Body of pancreas (tissue), 4 donors: ENCODE data around the gene CKS1B. TPM values are rescaled to one million over a fixed set of nuclear protein-coding genes. Genes with fewer than 3 reads are reported as not detected.

ENCODE experiments used
- ATAC-seq: fragments of 150-250 bp; one replicate; pipeline ENCODE4 v1.9.1; 2016
- DNase-seq, 4 donors: peaks; one replicate each; pipeline ENCODE4 v3.0.0-alpha.2; 2019
- H3K27ac ChIP-seq, 4 donors: fragments of 200-600 bp; sonication (generic); 1 replicate in 3 of 4; 2 replicates in 1 of 4; pipeline versions ENCODE4 v1.5.1 to v1.6.1; 2016 to 2019; ENCODE audit warnings: mild to moderate bottlenecking in 1 of 4, mixed read lengths in 1 of 4, moderate library complexity in 1 of 4
- H3K27me3 ChIP-seq, 2 donors: fragments of 200-600 bp; sonication (generic); one replicate each; pipeline ENCODE4 v1.6.0; 2016; ENCODE audit warnings: mild to moderate bottlenecking in 1 of 2
- H3K36me3 ChIP-seq, 2 donors: fragments of 200-600 bp; sonication (generic); replicated peaks in 1 of 2; 2 replicates each; pipeline ENCODE4 v1.5.1; 2016; ENCODE audit warnings: low read depth in 2 of 2; ENCODE audit not compliant: insufficient read depth in 1 of 2
- H3K4me1 ChIP-seq: fragments of 200-600 bp; sonication (generic); one replicate; pipeline ENCODE4 v1.6.0; 2016
- H3K4me3 ChIP-seq, 2 donors: fragments of 200-600 bp; sonication (generic); 1 replicate in 1 of 2; 2 replicates in 1 of 2; pipeline ENCODE4 v1.5.1; 2016 to 2019
- H3K9me3 ChIP-seq, 3 donors: fragments of 200-600 bp; sonication (generic); 1 replicate in 2 of 3; 2 replicates in 1 of 3; pipeline ENCODE4 v1.5.1; 2016
- CTCF ChIP-seq, 7 experiments: fragments of 450-650 bp in 4 of 7; fragments of 200-600 bp in 3 of 7; sonication (generic) in 3 of 7; IDR thresholded peaks; one replicate each; pipeline ENCODE4 v1.5.1; 2016 to 2019; ENCODE audit warnings: antibody characterized with exemption in 7 of 7
- POLR2A ChIP-seq, 3 donors: fragments of 450-650 bp; IDR thresholded peaks; one replicate each; pipeline ENCODE4 v1.6.1; 2016; ENCODE audit warnings: antibody characterized with exemption in 3 of 3, mild to moderate bottlenecking in 2 of 3
- WGBS, 2 donors: methylation state at CpG; one replicate each; pipeline ENCODE4 v1.1.5; 2017; 5-methylcytosine and 5-hydroxymethylcytosine counted together
- intact Hi-C: fragments of 100-400 bp; cut with DNase I; formaldehyde crosslinking; loops from one replicate; pipeline ENCODE4 v1.15.1; 2023
- total RNA-seq, 2 donors: library from RNA; depleted of rRNA; stranded (reverse); fragments of >200 nt; gene quantifications; one replicate each; pipeline ENCODE4 v1.1.0, GENCODE V29; 2016

Gene CKS1B
- total RNA-seq, 2 donors from 2014 or later: 15.6 to 29.0 TPM

- ATAC-seq (no peak), DNase-seq (peak; percentile 68 to 86 (median 80))
- Histone ChIP-seq H3K27me3 (no peaks in the 10 kb centered on the region), H3K4me3 (no peak overlapping the region), H3K4me1 (peaks cover 27% of the 10 kb centered on the region), H3K36me3 (no peaks in the 10 kb centered on the region), H3K9me3 (no peaks in the 10 kb centered on the region), H3K27ac (peak overlapping the region; percentile 48 to 82 (median 66))
- intact Hi-C loops: no loop called here
- no peak for TF ChIP-seq CTCF (IDR thresholded peaks at IDR 0.05)
- TF ChIP-seq POLR2A (IDR thresholded peaks at IDR 0.05): no peak
- WGBS, 2 donors: 27 to 45% methylated on average over 3 to 5 of the region's 5 CpGs
Observed at GRCh38 chr1:154941333-154942013, 33.0 kb upstream of the CKS1B start.

- TF ChIP-seq POLR2A (IDR thresholded peaks at IDR 0.05) (no peak), CTCF (IDR thresholded peaks at IDR 0.05) (peak; percentile 47 to 63 (median 55))
- ATAC-seq (no peak), DNase-seq (peak in 2 of 4 donors; percentile 32 to 53)
- Histone ChIP-seq H3K4me1 (peaks cover 19% of the 10 kb centered on the region), H3K4me3 (no peak overlapping the region), H3K36me3 (peaks cover 0 to 3% of the 10 kb centered on the region in 2 donors), H3K27ac (peak overlapping the region in 1 of 4 donors; percentile 21), H3K27me3 (no peaks in the 10 kb centered on the region), H3K9me3 (no peaks in the 10 kb centered on the region)
- 38 to 40% methylated on average over 5 to 6 of the region's 6 CpGs for WGBS, 2 donors
- intact Hi-C loops: no loop called here
Observed at GRCh38 chr1:154943649-154944400, 30.7 kb upstream of the CKS1B start.

GRCh38 chr1:154944401-154945159, 29.9 kb upstream of the CKS1B start:
- ATAC-seq (no peak), DNase-seq (no peak)
- Histone ChIP-seq H3K27me3 (no peaks in the 10 kb centered on the region), H3K27ac (peak overlapping the region in 1 of 4 donors; percentile 21), H3K4me1 (peaks cover 19% of the 10 kb centered on the region), H3K36me3 (peaks cover 0 to 3% of the 10 kb centered on the region in 2 donors), H3K9me3 (no peaks in the 10 kb centered on the region), H3K4me3 (no peak overlapping the region)
- intact Hi-C loops: no loop called here
- WGBS, 2 donors: 40 to 51% methylated on average over 7 to 9 of the region's 9 CpGs
- TF ChIP-seq CTCF (IDR thresholded peaks at IDR 0.05): no peak

GRCh38 chr1:154945160-154945961, 29.1 kb upstream of the CKS1B start:
- DNase-seq: no peak
- no peak for ATAC-seq

More at GRCh38 chr1:154945160-154945961, 29.1 kb upstream of the CKS1B start:
- no peaks in the 10 kb centered on the region for H3K9me3 ChIP-seq
- WGBS, 2 donors: 75 to 82% methylated on average over 14 to 15 of the region's 15 CpGs
- peaks cover 0 to 3% of the 10 kb centered on the region in 2 donors for H3K36me3 ChIP-seq
- H3K27me3 ChIP-seq: no peaks in the 10 kb centered on the region
- TF ChIP-seq POLR2A (IDR thresholded peaks at IDR 0.05) (no peak), CTCF (IDR thresholded peaks at IDR 0.05) (no peak)
- no peak overlapping the region for H3K27ac ChIP-seq
- H3K4me3 ChIP-seq: no peak overlapping the region
- intact Hi-C loops: no loop called here
- H3K4me1 ChIP-seq: peaks cover 19% of the 10 kb centered on the region
